ENCODE data around the gene BFSP1. TPM values are rescaled to one million over a fixed set of nuclear protein-coding genes. Genes with fewer than 3 reads are reported as not detected.

Gene BFSP1
- total and polyA plus RNA-seq, 2 donors, result 2.0 to 3.3 TPM

GRCh38 chr20:17565169-17565845, 34.1 kb upstream of the BFSP1 start:
- Histone ChIP-seq H3K4me3 (ENCODE audit: low read depth, low read length) (no peak overlapping the region), H3K36me3 (ENCODE audit: insufficient read depth) (no peaks in the 10 kb centered on the region), H3K27ac (ENCODE audit: low read depth) (no peak overlapping the region), H3K4me1 (ENCODE audit: insufficient read depth) (peaks cover 1% of the 10 kb centered on the region)
- DNase-seq (ENCODE audit: extremely low spot score), result no peak
- WGBS, result 54% methylated on average over 4 of the region's 4 CpGs

GRCh38 chr20:17562804-17563305, 31.7 kb upstream of the BFSP1 start:
- 79% methylated on average over 2 of the region's 2 CpGs for WGBS
- Histone ChIP-seq H3K27ac (ENCODE audit: low read depth) (no peak overlapping the region), H3K4me3 (ENCODE audit: low read depth, low read length) (no peak overlapping the region), H3K36me3 (ENCODE audit: insufficient read depth) (no peaks in the 10 kb centered on the region), H3K4me1 (ENCODE audit: insufficient read depth) (peaks cover 1% of the 10 kb centered on the region)
- no peak for DNase-seq (ENCODE audit: extremely low spot score)

GRCh38 chr20:17560344-17561074, 29.3 kb upstream of the BFSP1 start:
- DNase-seq (ENCODE audit: extremely low spot score), result no peak
- WGBS, result 80% methylated on average over 5 of the region's 5 CpGs
- Histone ChIP-seq H3K4me3 (ENCODE audit: low read depth, low read length) (no peak overlapping the region), H3K27ac (ENCODE audit: low read depth) (no peak overlapping the region), H3K36me3 (ENCODE audit: insufficient read depth) (no peaks in the 10 kb centered on the region), H3K4me1 (ENCODE audit: insufficient read depth) (peaks cover 2% of the 10 kb centered on the region)

- 87% methylated on average over 6 of the region's 6 CpGs for WGBS
- Histone ChIP-seq H3K27ac (ENCODE audit: low read depth) (peak overlapping the region; percentile 94), H3K36me3 (ENCODE audit: insufficient read depth) (no peaks in the 10 kb centered on the region), H3K4me3 (ENCODE audit: low read depth, low read length) (no peak overlapping the region), H3K4me1 (ENCODE audit: insufficient read depth) (peaks cover 2% of the 10 kb centered on the region)
- no peak for DNase-seq (ENCODE audit: extremely low spot score)
These were observed 28.2 kb upstream of the BFSP1 start for GRCh38 chr20:17559338-17559737.

- H3K4me1 ChIP-seq (ENCODE audit: insufficient read depth), result peaks cover 2% of the 10 kb centered on the region
- no peak overlapping the region for H3K4me3 ChIP-seq (ENCODE audit: low read depth, low read length)
- H3K36me3 ChIP-seq (ENCODE audit: insufficient read depth), result no peaks in the 10 kb centered on the region
- 46% methylated on average over 1 of the region's 1 CpG for WGBS
- H3K27ac ChIP-seq (ENCODE audit: low read depth), result peak overlapping the region; percentile 94
- no peak for DNase-seq (ENCODE audit: extremely low spot score)
These were observed 27.7 kb upstream of the BFSP1 start for GRCh38 chr20:17558941-17559304.

- H3K36me3 ChIP-seq (ENCODE audit: insufficient read depth), result no peaks in the 10 kb centered on the region
- peak; percentile 66 for DNase-seq (ENCODE audit: extremely low spot score)
- peak overlapping the region; percentile 94 for H3K27ac ChIP-seq (ENCODE audit: low read depth)
- peaks cover 2% of the 10 kb centered on the region for H3K4me1 ChIP-seq (ENCODE audit: insufficient read depth)
- no peak overlapping the region for H3K4me3 ChIP-seq (ENCODE audit: low read depth, low read length)
- WGBS, result 16% methylated on average over 7 of the region's 7 CpGs
These were observed 27.2 kb upstream of the BFSP1 start for GRCh38 chr20:17558154-17558940.

- Histone ChIP-seq H3K4me3 (ENCODE audit: low read depth, low read length) (no peak overlapping the region), H3K36me3 (ENCODE audit: insufficient read depth) (no peaks in the 10 kb centered on the region), H3K4me1 (ENCODE audit: insufficient read depth) (peaks cover 2% of the 10 kb centered on the region), H3K27ac (ENCODE audit: low read depth) (peak overlapping the region; percentile 82)
- DNase-seq (ENCODE audit: extremely low spot score), result peak; percentile 82
- 29% methylated on average over 3 of the region's 3 CpGs for WGBS
These were observed 26.5 kb upstream of the BFSP1 start for GRCh38 chr20:17557675-17558006.

GRCh38 chr20:17556837-17557674, 25.9 kb upstream of the BFSP1 start:
- Histone ChIP-seq H3K36me3 (ENCODE audit: insufficient read depth) (no peaks in the 10 kb centered on the region), H3K4me3 (ENCODE audit: low read depth, low read length) (no peak overlapping the region), H3K27ac (ENCODE audit: low read depth) (peak overlapping the region; percentile 82), H3K4me1 (ENCODE audit: insufficient read depth) (peaks cover 2% of the 10 kb centered on the region)
- DNase-seq (ENCODE audit: extremely low spot score), result no peak
- WGBS, result 36% methylated on average over 11 of the region's 11 CpGs

- 93% methylated on average over 3 of the region's 3 CpGs for WGBS
- no peak for DNase-seq (ENCODE audit: extremely low spot score)
These were observed 23.9 kb upstream of the BFSP1 start for GRCh38 chr20:17555106-17555505.

GRCh38 chr20:17549131-17549530, 18.0 kb upstream of the BFSP1 start:
- H3K27ac ChIP-seq (ENCODE audit: low read depth), result no peak overlapping the region
- DNase-seq (ENCODE audit: extremely low spot score), result no peak
- H3K36me3 ChIP-seq (ENCODE audit: insufficient read depth), result no peaks in the 10 kb centered on the region
- 87% methylated on average over 4 of the region's 4 CpGs for WGBS
- H3K4me1 ChIP-seq (ENCODE audit: insufficient read depth), result no peaks in the 10 kb centered on the region
- H3K4me3 ChIP-seq (ENCODE audit: low read depth, low read length), result no peak overlapping the region

More at GRCh38 chr20:17555106-17555505, 23.9 kb upstream of the BFSP1 start:
- no peaks in the 10 kb centered on the region for H3K36me3 ChIP-seq (ENCODE audit: insufficient read depth)
- H3K4me1 ChIP-seq (ENCODE audit: insufficient read depth), result peaks cover 2% of the 10 kb centered on the region
- H3K4me3 ChIP-seq (ENCODE audit: low read depth, low read length), result no peak overlapping the region
- peak overlapping the region; percentile 4 for H3K27ac ChIP-seq (ENCODE audit: low read depth)

- no peak for DNase-seq (ENCODE audit: extremely low spot score)
- no peak overlapping the region for H3K4me3 ChIP-seq (ENCODE audit: low read depth, low read length)
- no peaks in the 10 kb centered on the region for H3K36me3 ChIP-seq (ENCODE audit: insufficient read depth)
- no peaks in the 10 kb centered on the region for H3K4me1 ChIP-seq (ENCODE audit: insufficient read depth)
- 73% methylated on average over 4 of the region's 4 CpGs for WGBS
- no peak overlapping the region for H3K27ac ChIP-seq (ENCODE audit: low read depth)
These were observed 13.9 kb upstream of the BFSP1 start for GRCh38 chr20:17545127-17545526.

- DNase-seq (ENCODE audit: extremely low spot score), result no peak
- WGBS, result 38% methylated on average over 5 of the region's 5 CpGs
- Histone ChIP-seq H3K36me3 (ENCODE audit: insufficient read depth) (no peaks in the 10 kb centered on the region), H3K4me3 (ENCODE audit: low read depth, low read length) (no peak overlapping the region), H3K27ac (ENCODE audit: low read depth) (peak overlapping the region; percentile 40), H3K4me1 (ENCODE audit: insufficient read depth) (no peaks in the 10 kb centered on the region)
These were observed 12.5 kb upstream of the BFSP1 start for GRCh38 chr20:17543531-17544131.

- whole genome bisulfite sequencing, result 27% methylated on average over 4 of the region's 4 CpGs
- H3K36me3 ChIP-seq (ENCODE audit: insufficient read depth), result no peaks in the 10 kb centered on the region
These were observed 11.8 kb upstream of the BFSP1 start for GRCh38 chr20:17542993-17543412.

More at GRCh38 chr20:17542993-17543412, 11.8 kb upstream of the BFSP1 start:
- Histone ChIP-seq H3K27ac (ENCODE audit: low read depth) (peak overlapping the region; percentile 48), H3K4me1 (ENCODE audit: insufficient read depth) (no peaks in the 10 kb centered on the region), H3K4me3 (ENCODE audit: low read depth, low read length) (no peak overlapping the region)
- DNase-seq (ENCODE audit: extremely low spot score), result peak; percentile 49
